Stimulated activated naive CD8-positive, alpha-beta T cell treated with anti-CD3 and anti-CD28 coated beads, Interleukin-15, Interleukin-2, amounts not matched to agents 100 U/mL and 50 U/mL, for 24 hours (primary cell): Measurements from ENCODE around the gene NPFFR1.
"Not testable (repeated sequence)": the region's sequence is repeated elsewhere in the genome, so short reads cannot be mapped to it uniquely, and the experiment has no call there.

ENCODE experiments used
- ATAC-seq: fragments of 150-1000 bp; cut with Tn5 transposase; one replicate; pipeline ENCODE4 v1.10.0; 2021
- DNase-seq: peaks from one replicate; pipeline ENCODE4 v3.0.0; 2021

The NPFFR1 gene

GRCh38 chr10:70285476-70285831 lies 1.6 kb upstream of the NPFFR1 start:
- ATAC-seq (no peak), DNase-seq (no peak)

- ATAC-seq: no peak
- DNase-seq: no peak
Measured at GRCh38 chr10:70284542-70285475, 1.0 kb upstream of the NPFFR1 start.

- no peak for ATAC-seq
- no peak for DNase-seq
Measured at GRCh38 chr10:70283071-70283444, 746 bp downstream of the NPFFR1 start.

GRCh38 chr10:70281609-70282008 lies 2.2 kb downstream of the NPFFR1 start:
- DNase-seq (no peak), ATAC-seq (no peak)

GRCh38 chr10:70280099-70280498 lies 3.7 kb downstream of the NPFFR1 start:
- DNase-seq (no peak), ATAC-seq (no peak)

- no peak for ATAC-seq
- no peak for DNase-seq
Measured at GRCh38 chr10:70277396-70278030, 6.3 kb downstream of the NPFFR1 start.

GRCh38 chr10:70274643-70275042 lies 9.2 kb downstream of the NPFFR1 start:
- ATAC-seq (no peak), DNase-seq (no peak)

- DNase-seq (no peak), ATAC-seq (peak; percentile 84)
Measured at GRCh38 chr10:70272925-70273316, 10.9 kb downstream of the NPFFR1 start.

DNA sequence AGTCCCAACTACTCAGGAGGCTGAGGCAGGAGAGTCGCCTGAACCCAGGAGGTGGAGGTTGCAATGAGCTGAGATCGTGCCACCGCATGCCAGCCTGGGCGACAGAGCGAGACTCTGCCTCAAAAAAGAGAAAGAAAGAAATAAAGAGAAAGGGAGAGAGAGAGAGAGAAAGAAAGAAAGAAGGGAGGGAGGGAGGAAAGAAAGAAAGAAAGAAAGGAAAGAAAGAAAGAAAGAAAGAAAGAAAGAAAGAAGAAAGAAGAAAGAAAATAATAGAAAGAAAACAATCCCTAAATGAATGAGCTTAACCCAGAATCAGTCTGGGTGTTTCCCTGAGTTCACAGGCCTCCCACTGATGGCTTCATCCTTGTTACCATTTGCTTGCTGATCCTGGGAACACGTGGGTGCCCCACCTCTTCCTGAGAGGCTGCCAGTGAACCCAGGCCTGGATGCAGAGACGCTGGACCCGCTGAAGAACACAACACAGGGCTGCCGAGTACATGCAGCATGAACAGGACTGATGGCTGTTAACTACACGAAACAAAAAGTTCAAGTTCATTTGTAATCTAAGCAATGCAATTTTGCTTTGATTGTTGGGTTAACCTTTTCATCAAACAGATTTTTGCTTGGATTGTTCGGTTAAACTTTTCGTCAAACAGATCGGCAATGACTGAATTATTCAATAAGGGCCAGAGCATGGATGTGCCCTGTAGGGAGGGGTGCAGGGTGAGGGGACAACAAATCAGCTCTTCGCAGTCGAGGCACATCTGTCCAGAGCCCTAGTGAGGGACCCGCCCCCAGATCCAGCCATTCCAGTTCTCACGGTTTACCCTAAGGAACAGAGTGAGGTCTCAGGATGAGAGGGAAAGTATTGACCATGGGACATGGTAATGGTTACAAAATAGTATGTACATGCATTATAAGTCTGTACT lies 11.5 kb downstream of the NPFFR1 start:
- ATAC-seq: no peak

DNA sequence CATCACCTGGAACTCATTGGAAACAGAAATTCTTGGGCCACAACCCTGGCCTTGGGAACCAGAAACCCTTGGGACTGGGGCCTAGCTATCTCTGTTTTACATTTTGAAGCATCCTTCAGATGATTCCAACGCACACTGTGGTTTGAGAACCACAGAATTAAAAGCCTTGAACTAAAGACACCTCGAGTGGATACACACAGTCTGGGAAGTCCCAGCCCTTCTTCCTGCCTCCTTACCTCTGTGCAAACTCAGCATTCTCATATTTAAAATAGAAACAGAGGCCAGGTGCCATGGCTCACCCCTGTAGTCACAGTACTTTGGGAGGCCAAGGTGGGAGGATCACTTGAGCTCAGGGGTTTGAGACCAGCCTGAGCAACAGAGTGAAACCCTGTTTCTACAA lies 12.9 kb downstream of the NPFFR1 start:
- no peak for DNase-seq
- no peak for ATAC-seq

More for the DNA sequence above, 11.5 kb downstream of the NPFFR1 start:
- DNase-seq: no peak

GRCh38 chr10:70269741-70270140 lies 14.1 kb downstream of the NPFFR1 start:
- no peak for ATAC-seq
- no peak for DNase-seq

GRCh38 chr10:70268376-70268775 lies 15.4 kb downstream of the NPFFR1 start:
- DNase-seq (no peak), ATAC-seq (no peak)

DNA sequence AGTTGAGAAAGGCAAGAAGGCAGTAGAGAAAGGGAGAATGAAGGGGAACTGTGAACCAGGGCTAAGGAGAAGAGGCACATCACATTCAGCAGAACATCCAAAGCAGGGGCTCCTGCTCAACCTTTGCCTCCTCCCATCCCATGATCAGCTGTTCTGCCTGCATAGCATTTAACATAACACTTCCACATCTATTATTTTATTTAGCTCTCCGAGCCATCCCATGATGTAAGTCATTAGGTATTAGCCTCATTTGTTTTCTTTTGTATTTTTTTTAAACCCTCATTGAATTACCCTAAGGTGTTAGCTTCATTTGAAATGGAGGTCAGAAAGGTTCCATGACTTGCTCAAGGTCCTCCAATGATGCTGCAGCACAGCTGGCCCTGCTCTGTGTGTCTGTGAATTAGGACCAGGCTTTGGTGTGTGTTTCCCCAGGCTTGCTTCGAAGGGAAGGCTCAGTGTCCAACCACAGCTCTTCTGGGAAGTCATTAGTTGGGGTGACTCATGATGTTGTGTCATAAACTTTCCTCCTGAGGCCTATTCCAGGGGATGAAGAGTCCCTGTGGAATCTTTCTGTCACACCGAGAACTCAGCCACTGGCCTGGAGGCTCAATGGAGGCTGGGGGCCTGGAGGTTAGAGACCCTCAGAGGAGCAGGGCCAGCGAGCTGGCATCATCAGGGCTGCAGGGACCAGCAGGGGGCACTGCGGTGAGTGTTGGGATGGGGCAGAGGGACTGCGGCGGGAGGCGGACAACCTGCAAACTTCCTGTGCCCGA lies 16.5 kb downstream of the NPFFR1 start:
- peak; percentile 53 for ATAC-seq
- peak; percentile 38 for DNase-seq

- DNase-seq (no peak), ATAC-seq (no peak)
Measured at GRCh38 chr10:70266701-70267100, 17.1 kb downstream of the NPFFR1 start.

DNA sequence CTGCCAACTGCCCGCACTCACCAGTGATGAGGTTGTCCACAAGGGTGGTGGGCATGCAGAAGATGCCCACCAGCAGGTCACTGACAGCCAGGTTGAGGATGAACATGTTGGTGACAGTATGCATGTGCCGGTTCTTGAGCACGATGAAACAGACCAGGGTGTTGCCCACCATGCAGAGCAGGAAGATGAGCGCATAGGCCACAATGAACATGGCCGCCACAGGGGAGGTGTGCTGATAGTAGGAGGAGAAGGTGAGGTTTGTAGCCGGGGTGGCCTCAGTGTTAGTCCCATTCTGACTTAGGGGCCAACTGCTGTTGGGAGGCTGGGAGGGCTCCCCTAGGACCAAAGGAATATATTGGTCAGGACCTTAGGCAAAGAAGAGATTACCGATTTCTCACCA lies 17.7 kb downstream of the NPFFR1 start:
- DNase-seq (no peak), ATAC-seq (no peak)

GRCh38 chr10:70265032-70265689 lies 18.6 kb downstream of the NPFFR1 start:
- DNase-seq (no peak), ATAC-seq (peak; percentile 36)

DNA sequence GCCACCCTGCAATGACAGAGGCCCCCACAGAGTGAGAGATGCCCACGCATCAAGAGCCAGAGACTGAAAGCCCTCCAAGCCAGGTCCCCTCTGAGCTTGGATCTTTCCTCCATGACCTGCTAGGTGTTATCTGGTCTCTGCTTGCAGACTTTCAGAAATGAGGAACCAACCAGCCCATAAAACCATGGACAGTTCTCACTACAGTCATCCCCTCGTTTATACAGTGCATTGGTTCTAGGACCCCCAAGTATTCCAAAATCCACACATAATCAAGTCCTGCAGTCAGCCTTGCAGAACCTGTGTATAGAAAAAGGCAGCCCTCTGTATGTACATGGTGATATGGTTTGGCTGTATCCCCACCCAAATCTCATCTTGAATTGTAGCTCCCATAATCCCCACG lies 23.1 kb downstream of the NPFFR1 start:
- no peak for ATAC-seq
- no peak for DNase-seq

DNA sequence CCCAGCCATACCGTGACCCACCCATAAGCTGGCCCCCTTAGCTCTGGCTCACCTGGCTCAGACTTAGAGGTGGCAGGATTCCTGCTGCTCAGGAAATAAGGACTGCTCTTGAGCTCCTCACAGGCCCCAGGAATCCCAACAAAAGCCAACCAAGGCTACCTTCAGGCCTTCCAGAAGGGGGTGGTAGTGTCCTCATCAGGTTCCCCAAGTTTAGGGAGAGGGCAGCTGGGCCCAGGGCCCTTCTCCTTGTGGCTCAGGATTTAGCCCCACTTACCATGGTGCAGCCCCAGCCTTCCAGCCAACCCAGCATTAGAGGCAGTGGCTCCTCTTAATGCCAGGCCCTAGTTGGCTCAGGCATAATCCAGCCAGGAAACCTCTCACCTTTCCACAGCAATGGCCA lies 23.5 kb downstream of the NPFFR1 start:
- no peak for DNase-seq
- no peak for ATAC-seq

- ATAC-seq (no peak), DNase-seq (no peak)
Measured at GRCh38 chr10:70258216-70258615, 25.6 kb downstream of the NPFFR1 start.

GRCh38 chr10:70257816-70258215 lies 26.0 kb downstream of the NPFFR1 start:
- not testable (repeated sequence) for ATAC-seq, DNase-seq

- ATAC-seq: no peak
- no peak for DNase-seq
Measured at GRCh38 chr10:70256463-70256862, 27.3 kb downstream of the NPFFR1 start.
